ENCODE measurements around the gene RLIM.

Gene RLIM

GRCh38 chrX:74536152-74536831 lies 78.1 kb downstream of the RLIM start:
- DNase-seq, result peak in 12 of 14 donors; percentile 11 to 82 (median 50)

- DNase-seq, result peak in 12 of 14 donors; percentile 3 to 70 (median 36)
Observed at GRCh38 chrX:74535408-74536151, 78.8 kb downstream of the RLIM start.

Measured in C1 segment of cervical spinal cord (tissue), 14 donors.